Endothelial cell of umbilical vein (primary cell): ENCODE results near the gene LGI4.

Source experiments
- POLR2A ChIP-seq: IDR thresholded peaks from 2 replicates; pipeline ENCODE4 v1.6.1; 2012; ENCODE audit warnings: low read depth, mild to moderate bottlenecking, control low read depth, low read length
- POLR2AphosphoS5 ChIP-seq: IDR thresholded peaks from 2 replicates; pipeline ENCODE4 v1.6.1; 2012; ENCODE audit warnings: low read depth, mild to moderate bottlenecking, control low read depth, low read length, moderate library complexity; ENCODE audit not compliant: insufficient read depth
- TF ChIP-seq, protein P1 (sequence below), 2 donors: IDR thresholded peaks; 1 replicate in 1 of 2; 2 replicates in 1 of 2; pipeline ENCODE4 v1.5.1; 2011; ENCODE audit warnings: low read length in 2 of 2, mild to moderate bottlenecking in 2 of 2, moderate library complexity in 2 of 2, control low read depth in 1 of 2, inconsistent platforms in 1 of 2, low read depth in 1 of 2; ENCODE audit not compliant: insufficient read depth in 1 of 2; ENCODE audit errors: extremely low read depth in 1 of 2
- TF ChIP-seq, protein P2 (sequence below): IDR thresholded peaks from 2 replicates; pipeline ENCODE4 v1.6.1; 2011; ENCODE audit not compliant: insufficient read depth, insufficient read length

DNA sequence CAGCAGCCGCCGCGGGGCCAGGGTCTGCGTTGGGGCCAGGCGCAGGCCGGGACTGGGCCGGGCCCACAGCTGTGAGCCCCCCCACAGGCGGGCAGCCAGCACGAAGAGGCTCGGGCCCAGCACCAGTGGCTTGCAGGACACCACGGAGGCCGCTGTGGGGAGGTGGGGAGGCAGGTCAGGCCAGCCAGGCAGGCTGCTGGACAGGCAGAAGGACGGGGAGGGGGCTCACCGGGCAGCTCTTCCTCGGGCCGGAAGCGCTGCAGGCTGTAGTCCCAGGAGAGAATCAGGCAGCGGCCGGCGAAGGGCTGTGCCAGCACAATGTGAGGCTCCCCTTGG lies 8.3 kb downstream of the LGI4 start:
- no peak for TF ChIP-seq POLR2A
- TF ChIP-seq, protein P1, sequence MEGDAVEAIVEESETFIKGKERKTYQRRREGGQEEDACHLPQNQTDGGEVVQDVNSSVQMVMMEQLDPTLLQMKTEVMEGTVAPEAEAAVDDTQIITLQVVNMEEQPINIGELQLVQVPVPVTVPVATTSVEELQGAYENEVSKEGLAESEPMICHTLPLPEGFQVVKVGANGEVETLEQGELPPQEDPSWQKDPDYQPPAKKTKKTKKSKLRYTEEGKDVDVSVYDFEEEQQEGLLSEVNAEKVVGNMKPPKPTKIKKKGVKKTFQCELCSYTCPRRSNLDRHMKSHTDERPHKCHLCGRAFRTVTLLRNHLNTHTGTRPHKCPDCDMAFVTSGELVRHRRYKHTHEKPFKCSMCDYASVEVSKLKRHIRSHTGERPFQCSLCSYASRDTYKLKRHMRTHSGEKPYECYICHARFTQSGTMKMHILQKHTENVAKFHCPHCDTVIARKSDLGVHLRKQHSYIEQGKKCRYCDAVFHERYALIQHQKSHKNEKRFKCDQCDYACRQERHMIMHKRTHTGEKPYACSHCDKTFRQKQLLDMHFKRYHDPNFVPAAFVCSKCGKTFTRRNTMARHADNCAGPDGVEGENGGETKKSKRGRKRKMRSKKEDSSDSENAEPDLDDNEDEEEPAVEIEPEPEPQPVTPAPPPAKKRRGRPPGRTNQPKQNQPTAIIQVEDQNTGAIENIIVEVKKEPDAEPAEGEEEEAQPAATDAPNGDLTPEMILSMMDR (IDR thresholded peaks at IDR 0.05; ENCODE audit: extremely low read depth in 1 of 2, insufficient read depth in 1 of 2, low read depth in 1 of 2, low read length in 2 of 2), result no peak
- TF ChIP-seq, protein P2, sequence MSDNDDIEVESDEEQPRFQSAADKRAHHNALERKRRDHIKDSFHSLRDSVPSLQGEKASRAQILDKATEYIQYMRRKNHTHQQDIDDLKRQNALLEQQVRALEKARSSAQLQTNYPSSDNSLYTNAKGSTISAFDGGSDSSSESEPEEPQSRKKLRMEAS, result no peak
- no peak for TF ChIP-seq POLR2AphosphoS5
